Right cardiac atrium (tissue), 5 donors: ENCODE data around the gene P4HA1. TPM values are rescaled to one million over a fixed set of nuclear protein-coding genes. Genes with fewer than 3 reads are reported as not detected.

Experiments used
- ATAC-seq, 2 donors: fragments of 200-7000 bp; cut with Tn5 transposase; one replicate each; pipeline versions ENCODE4 v1.8.0 to v1.9.1; 2020; ENCODE audit warnings: moderate library complexity in 2 of 2, mild to moderate bottlenecking in 1 of 2
- DNase-seq, 3 donors: peaks; one replicate each; pipeline ENCODE4 v3.0.0-alpha.2; 2020
- H3K27ac ChIP-seq: one replicate; pipeline ENCODE4 v1.5.1; 2013; ENCODE audit warnings: mild to moderate bottlenecking, low read length, control low read depth, moderate library complexity
- H3K27me3 ChIP-seq: one replicate; pipeline ENCODE4 v1.6.1; 2013; ENCODE audit not compliant: control insufficient read depth, insufficient read depth
- H3K4me1 ChIP-seq: one replicate; pipeline ENCODE4 v1.6.1; 2013; ENCODE audit warnings: low read length; ENCODE audit not compliant: control insufficient read depth, insufficient read depth
- H3K4me3 ChIP-seq: one replicate; pipeline ENCODE4 v1.5.1; 2013; ENCODE audit warnings: low read length, control low read depth
- H3K9me3 ChIP-seq: one replicate; pipeline ENCODE4 v1.6.1; 2013; ENCODE audit warnings: low read length; ENCODE audit not compliant: control insufficient read depth
- WGBS: extraction: QIAGEN DNeasy Blood & Tissue Kit; methylation state at CpG from one replicate; pipeline ENCODE4 v1.1.7; 2013; 5-methylcytosine and 5-hydroxymethylcytosine counted together
- intact Hi-C, 4 donors: fragments of 100-400 bp; cut with DNase I; formaldehyde crosslinking; loops; one replicate each; pipeline versions ENCODE4 v1.11.0 to v1.14.0; 2022 to 2023
- polyA plus RNA-seq: library from polyadenylated mRNA; stranded (reverse); fragments of 200-250 nt; gene quantifications from one replicate; pipeline ENCODE4 v1.2.3, GENCODE V29; 2013
- total RNA-seq, 4 donors: library from RNA; stranded (reverse); fragmentation: NEBNext Ultra II Directional; extraction: Animal tissue kit (Norgen Biotek cat#: 25700); gene quantifications; one replicate each; pipeline ENCODE4 v1.2.1, GENCODE V29; 2021
- donor health status: healthy with polysubstance abuse.
- donor health status: DM: no; HTN: yes; CAD: no.
- donor health status: DM: no; HTN: no; CAD: no.
- donor health status: DM: no; HTN: yes; CAD: no; lungs with severe emphysema.
- donor health status: DM: yes; HTN: yes; CAD: no.

Gene P4HA1
- total and polyA plus RNA-seq, 5 donors: 21.8 to 55.8 (median 43.5) TPM

- H3K27me3 ChIP-seq: no peaks in the 10 kb centered on the region
- no peak overlapping the region for H3K27ac ChIP-seq
- DNase-seq (no peak), ATAC-seq (no peak)
- H3K4me3 ChIP-seq: peak overlapping the region; percentile 68
- intact Hi-C loops: loop anchor here in 2 of 4 donors (5.0 to 10.0 kb wide), 2 partner anchors 67 to 70 kb away; partner anchors contain the start of genes ECD (in 1 of the 2) and FAM149B1 (in 1 of the 2)
- H3K4me1 ChIP-seq: no peaks in the 10 kb centered on the region
- H3K9me3 ChIP-seq: no peaks in the 10 kb centered on the region
- WGBS: 3% methylated on average over 5 of the region's 5 CpGs
Observed at GRCh38 chr10:73094986-73095480, 1.6 kb downstream of the P4HA1 start.

GRCh38 chr10:73093922-73094850, 2.5 kb downstream of the P4HA1 start:
- DNase-seq (no peak), ATAC-seq (no peak)
- H3K4me3 ChIP-seq: peak overlapping the region; percentile 68
- 31% methylated on average over 2 of the region's 2 CpGs for WGBS
- no peak overlapping the region for H3K27ac ChIP-seq
- no peaks in the 10 kb centered on the region for H3K27me3 ChIP-seq
- H3K4me1 ChIP-seq: no peaks in the 10 kb centered on the region
- intact Hi-C loops: loop anchor here in 1 of 4 donors (10.0 kb wide), 1 partner anchor 71 kb away; the partner anchor contains the start of genes ECD and FAM149B1
- no peaks in the 10 kb centered on the region for H3K9me3 ChIP-seq

GRCh38 chr10:73092830-73093229, 3.8 kb downstream of the P4HA1 start:
- H3K27ac ChIP-seq: no peak overlapping the region
- no peak overlapping the region for H3K4me3 ChIP-seq
- no peaks in the 10 kb centered on the region for H3K27me3 ChIP-seq
- no peak for DNase-seq
- intact Hi-C loops: loop anchor here in 1 of 4 donors (10.0 kb wide), 1 partner anchor 72 kb away; the partner anchor contains the start of genes ECD and FAM149B1
- WGBS: over 99% methylated on average over 3 of the region's 3 CpGs
- H3K4me1 ChIP-seq: peaks cover 5% of the 10 kb centered on the region
- ATAC-seq: no peak
- H3K9me3 ChIP-seq: no peaks in the 10 kb centered on the region

- H3K4me3 ChIP-seq: no peak overlapping the region
- no peaks in the 10 kb centered on the region for H3K9me3 ChIP-seq
- H3K4me1 ChIP-seq: peaks cover 6% of the 10 kb centered on the region
- no peak overlapping the region for H3K27ac ChIP-seq
- DNase-seq (no peak), ATAC-seq (no peak)
- intact Hi-C loops: no loop called here
- no peaks in the 10 kb centered on the region for H3K27me3 ChIP-seq
Observed at GRCh38 chr10:73088304-73088703, 8.4 kb downstream of the P4HA1 start.

GRCh38 chr10:73086816-73087215, 9.8 kb downstream of the P4HA1 start:
- 79% methylated on average over 4 of the region's 4 CpGs for WGBS
- Histone ChIP-seq H3K9me3 (no peaks in the 10 kb centered on the region), H3K27ac (no peak overlapping the region)

GRCh38 chr10:73084209-73084608, 12.5 kb downstream of the P4HA1 start:
- WGBS: 85% methylated on average over 5 of the region's 5 CpGs
- Histone ChIP-seq H3K4me3 (no peak overlapping the region), H3K27me3 (no peaks in the 10 kb centered on the region), H3K27ac (no peak overlapping the region), H3K4me1 (peaks cover 9% of the 10 kb centered on the region), H3K9me3 (no peaks in the 10 kb centered on the region)
- intact Hi-C loops: no loop called here
- ATAC-seq (no peak), DNase-seq (no peak)

More at GRCh38 chr10:73086816-73087215, 9.8 kb downstream of the P4HA1 start:
- Histone ChIP-seq H3K4me1 (peaks cover 7% of the 10 kb centered on the region), H3K27me3 (no peaks in the 10 kb centered on the region), H3K4me3 (no peak overlapping the region)
- DNase-seq (no peak), ATAC-seq (no peak)
- intact Hi-C loops: no loop called here

- ATAC-seq: peak in 1 of 2 donors; percentile 54
- Histone ChIP-seq H3K27ac (no peak overlapping the region), H3K4me1 (peaks cover 6% of the 10 kb centered on the region), H3K9me3 (no peaks in the 10 kb centered on the region), H3K27me3 (no peaks in the 10 kb centered on the region), H3K4me3 (no peak overlapping the region)
- 28% methylated on average over 2 of the region's 2 CpGs for WGBS
- intact Hi-C loops: no loop called here
- DNase-seq: no peak
Observed at GRCh38 chr10:73083221-73083620, 13.4 kb downstream of the P4HA1 start.

- no peaks in the 10 kb centered on the region for H3K9me3 ChIP-seq
- no peak overlapping the region for H3K4me3 ChIP-seq
- intact Hi-C loops: no loop called here
- H3K27ac ChIP-seq: no peak overlapping the region
- WGBS: 69% methylated on average over 3 of the region's 3 CpGs
- H3K27me3 ChIP-seq: no peaks in the 10 kb centered on the region
- DNase-seq (no peak), ATAC-seq (no peak)
- H3K4me1 ChIP-seq: peaks cover 5% of the 10 kb centered on the region
Observed at GRCh38 chr10:73079779-73080541, 16.7 kb downstream of the P4HA1 start.

GRCh38 chr10:73076360-73077183, 20.1 kb downstream of the P4HA1 start:
- peak; percentile 59 to 80 (median 73) for DNase-seq
- intact Hi-C loops: no loop called here

GRCh38 chr10:73075829-73076228, 20.8 kb downstream of the P4HA1 start:
- Histone ChIP-seq H3K4me1 (peaks cover 1% of the 10 kb centered on the region), H3K9me3 (no peaks in the 10 kb centered on the region), H3K4me3 (no peak overlapping the region), H3K27me3 (no peaks in the 10 kb centered on the region), H3K27ac (no peak overlapping the region)
- 79% methylated on average over 3 of the region's 3 CpGs for WGBS
- DNase-seq (no peak), ATAC-seq (no peak)
- intact Hi-C loops: no loop called here

More at GRCh38 chr10:73076360-73077183, 20.1 kb downstream of the P4HA1 start:
- peak overlapping the region; percentile 82 for H3K27ac ChIP-seq
- no peaks in the 10 kb centered on the region for H3K9me3 ChIP-seq
- no peaks in the 10 kb centered on the region for H3K27me3 ChIP-seq
- WGBS: 10% methylated on average over 6 of the region's 6 CpGs
- ATAC-seq: peak; percentile 90 to 91
- peak overlapping the region; percentile 55 for H3K4me3 ChIP-seq
- H3K4me1 ChIP-seq: peaks cover 1% of the 10 kb centered on the region
